ENCODE results near the gene CCDC107. TPM values are rescaled to one million over a fixed set of nuclear protein-coding genes. Genes with fewer than 3 reads are reported as not detected.

CCDC107 gene
- total and polyA plus RNA-seq, 5 donors from 2014 or later: 31.2 to 83.2 (median 68.9) TPM

DNA sequence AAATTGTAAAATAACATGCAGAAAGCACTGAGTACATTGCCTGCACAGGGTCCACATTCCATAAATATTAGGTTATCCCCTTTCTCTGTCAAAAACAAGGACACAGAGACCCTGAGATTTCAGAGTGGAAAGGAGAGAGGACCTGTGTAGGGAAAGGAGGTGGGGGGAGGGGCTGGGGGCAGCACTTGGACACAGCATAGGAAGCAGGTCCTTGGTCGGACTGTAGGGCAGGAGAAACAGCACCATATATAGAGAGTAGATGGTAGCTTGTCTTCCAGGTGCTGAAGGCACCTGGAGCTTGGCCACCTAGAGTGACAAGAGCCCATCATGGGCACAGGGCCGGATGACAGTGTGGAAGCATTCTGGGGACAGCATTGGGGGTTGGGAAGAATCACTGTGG is 29.2 kb downstream of the CCDC107 start:
- H3K4me3 Mint-ChIP-seq: peak overlapping the region in 3 of 4 donors; percentile 50 to 71 (median 68)
- Histone ChIP-seq H3K36me3 (ENCODE audit: control insufficient read depth, insufficient read depth, low read length) (no peaks in the 10 kb centered on the region), H3K9me3 (ENCODE audit: control insufficient read depth in 2 of 2, low read length in 2 of 2) (no peaks in the 10 kb centered on the region), H3K4me3 (ENCODE audit: low read depth, low read length) (no peak overlapping the region), H3K4me1 (ENCODE audit: control insufficient read depth, insufficient read depth, low read length, poor library complexity, severe bottlenecking) (peaks cover 18% of the 10 kb centered on the region), H3K27me3 (ENCODE audit: control insufficient read depth, insufficient read depth, low read length) (no peaks in the 10 kb centered on the region), H3K27ac (ENCODE audit: insufficient read depth, low read length, poor library complexity, severe bottlenecking) (no peak overlapping the region)
- no peaks in the 10 kb centered on the region for H3K9me3 Mint-ChIP-seq
- DNase-seq: no peak
- ATAC-seq (ENCODE audit: low read depth in 2 of 2): no peak
- peak overlapping the region; percentile 13 to 91 (median 49) for H3K27ac Mint-ChIP-seq
- no peaks in the 10 kb centered on the region for H3K36me3 Mint-ChIP-seq
- H3K27me3 Mint-ChIP-seq: no peaks in the 10 kb centered on the region
- peaks cover 2 to 26% (median 11%) of the 10 kb centered on the region in 4 donors for H3K4me1 Mint-ChIP-seq

DNA sequence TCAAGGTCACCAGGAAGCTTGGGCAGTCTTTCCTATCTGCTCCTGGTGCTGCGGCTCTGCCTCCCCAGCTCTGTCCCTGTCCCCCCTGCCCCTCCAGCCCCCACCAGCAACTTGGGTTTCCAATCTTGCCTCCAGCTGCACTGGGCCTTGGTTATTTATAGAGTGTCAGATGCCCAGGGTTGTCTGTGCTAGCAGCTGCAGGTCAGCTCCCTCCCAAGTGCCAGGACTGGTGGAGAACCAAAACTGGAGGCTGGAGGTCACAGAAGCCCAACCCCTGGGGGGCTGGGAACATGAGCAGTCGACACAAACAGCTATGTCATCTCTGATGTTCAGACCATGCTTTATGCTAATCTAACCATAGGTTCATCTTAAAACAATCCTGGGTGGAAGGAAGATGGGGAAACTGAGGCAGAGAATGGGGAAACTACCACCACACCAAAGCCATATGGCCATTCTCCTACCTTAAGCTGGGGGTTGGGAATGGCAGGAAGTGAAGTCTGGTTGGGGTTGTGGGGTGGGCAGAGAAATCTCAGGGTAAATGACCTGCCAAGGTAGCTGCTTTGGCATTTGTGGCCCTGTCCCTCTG is 30.0 kb downstream of the CCDC107 start:
- Histone ChIP-seq H3K4me3 (ENCODE audit: low read depth, low read length) (no peak overlapping the region), H3K4me1 (ENCODE audit: control insufficient read depth, insufficient read depth, low read length, poor library complexity, severe bottlenecking) (peaks cover 18% of the 10 kb centered on the region), H3K36me3 (ENCODE audit: control insufficient read depth, insufficient read depth, low read length) (no peaks in the 10 kb centered on the region), H3K9me3 (ENCODE audit: control insufficient read depth in 2 of 2, low read length in 2 of 2) (no peaks in the 10 kb centered on the region), H3K27ac (ENCODE audit: insufficient read depth, low read length, poor library complexity, severe bottlenecking) (no peak overlapping the region), H3K27me3 (ENCODE audit: control insufficient read depth, insufficient read depth, low read length) (no peaks in the 10 kb centered on the region)
- Mint-ChIP-seq H3K4me3 (peak overlapping the region in 3 of 4 donors; percentile 18 to 50 (median 35)), H3K36me3 (no peaks in the 10 kb centered on the region), H3K9me3 (no peaks in the 10 kb centered on the region), H3K27me3 (no peaks in the 10 kb centered on the region), H3K4me1 (peaks cover 2 to 26% (median 11%) of the 10 kb centered on the region in 4 donors), H3K27ac (peak overlapping the region in 2 of 3 donors; percentile 34 to 62)
- ATAC-seq (ENCODE audit: low read depth in 2 of 2) (no peak), DNase-seq (no peak)

DNA sequence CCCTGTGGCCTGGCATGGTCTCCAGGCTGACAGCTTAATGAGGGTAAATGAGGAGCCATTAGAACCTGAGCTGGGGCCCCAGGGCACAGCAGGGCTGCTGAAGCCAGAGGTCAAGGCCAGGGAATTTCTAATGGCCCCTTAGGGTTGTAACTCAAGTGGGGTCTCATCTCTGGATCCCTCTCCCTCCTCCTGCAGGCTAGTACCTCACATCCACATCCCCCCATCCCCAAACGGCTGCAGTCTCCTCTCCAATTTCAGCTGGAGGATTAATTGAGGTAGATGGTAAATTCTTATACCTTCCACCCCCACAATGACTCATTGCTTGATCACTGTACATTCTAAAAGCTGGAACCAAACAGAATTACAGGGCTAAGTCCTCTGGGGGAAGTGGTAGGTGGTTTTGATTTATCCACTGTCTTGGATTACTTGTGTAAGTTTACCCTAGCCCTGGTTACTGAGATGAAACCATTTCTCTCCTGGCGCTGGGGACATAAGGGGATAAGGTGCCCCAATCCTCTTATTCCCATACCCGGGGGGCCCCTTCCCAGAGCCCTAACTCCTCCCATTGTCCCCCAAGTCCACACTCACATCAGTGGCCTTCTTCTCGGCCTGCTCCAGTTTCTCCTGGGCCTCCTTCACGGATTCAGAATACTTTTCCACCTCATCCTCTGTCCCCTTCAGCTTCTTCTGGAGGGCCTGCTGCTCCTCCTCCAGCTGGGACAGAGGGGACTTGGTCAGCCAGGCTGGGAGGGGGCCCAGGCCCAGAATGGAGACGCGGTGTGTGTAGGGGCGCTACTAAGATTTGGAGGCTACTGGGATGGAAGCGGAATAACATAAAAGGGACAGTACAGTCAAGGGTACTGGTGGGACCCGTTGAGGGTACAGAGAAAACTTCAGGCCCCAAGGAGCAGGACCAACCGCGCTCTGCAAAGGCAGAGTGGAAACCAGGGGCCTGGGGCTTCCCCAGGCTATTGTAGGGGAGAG is 30.8 kb downstream of the CCDC107 start:
- no peaks in the 10 kb centered on the region for H3K36me3 Mint-ChIP-seq
- DNase-seq (peak in 1 of 3 donors; percentile 36), ATAC-seq (ENCODE audit: low read depth in 2 of 2) (peak; percentile 37 to 65)
- H3K27me3 Mint-ChIP-seq: no peaks in the 10 kb centered on the region
- no peaks in the 10 kb centered on the region for H3K27me3 ChIP-seq (ENCODE audit: control insufficient read depth, insufficient read depth, low read length)
- no peaks in the 10 kb centered on the region for H3K36me3 ChIP-seq (ENCODE audit: control insufficient read depth, insufficient read depth, low read length)
- no peaks in the 10 kb centered on the region for H3K9me3 Mint-ChIP-seq
- no peak overlapping the region for H3K4me3 ChIP-seq (ENCODE audit: low read depth, low read length)
- H3K4me1 ChIP-seq (ENCODE audit: control insufficient read depth, insufficient read depth, low read length, poor library complexity, severe bottlenecking): peaks cover 18% of the 10 kb centered on the region
- no peak overlapping the region for H3K27ac ChIP-seq (ENCODE audit: insufficient read depth, low read length, poor library complexity, severe bottlenecking)
- peak overlapping the region in 2 of 3 donors; percentile 62 to 89 for H3K27ac Mint-ChIP-seq
- H3K4me3 Mint-ChIP-seq: peak overlapping the region; percentile 50 to 91 (median 84)
- peaks cover 2 to 26% (median 11%) of the 10 kb centered on the region in 4 donors for H3K4me1 Mint-ChIP-seq
- H3K9me3 ChIP-seq (ENCODE audit: control insufficient read depth in 2 of 2, low read length in 2 of 2): no peaks in the 10 kb centered on the region

DNA sequence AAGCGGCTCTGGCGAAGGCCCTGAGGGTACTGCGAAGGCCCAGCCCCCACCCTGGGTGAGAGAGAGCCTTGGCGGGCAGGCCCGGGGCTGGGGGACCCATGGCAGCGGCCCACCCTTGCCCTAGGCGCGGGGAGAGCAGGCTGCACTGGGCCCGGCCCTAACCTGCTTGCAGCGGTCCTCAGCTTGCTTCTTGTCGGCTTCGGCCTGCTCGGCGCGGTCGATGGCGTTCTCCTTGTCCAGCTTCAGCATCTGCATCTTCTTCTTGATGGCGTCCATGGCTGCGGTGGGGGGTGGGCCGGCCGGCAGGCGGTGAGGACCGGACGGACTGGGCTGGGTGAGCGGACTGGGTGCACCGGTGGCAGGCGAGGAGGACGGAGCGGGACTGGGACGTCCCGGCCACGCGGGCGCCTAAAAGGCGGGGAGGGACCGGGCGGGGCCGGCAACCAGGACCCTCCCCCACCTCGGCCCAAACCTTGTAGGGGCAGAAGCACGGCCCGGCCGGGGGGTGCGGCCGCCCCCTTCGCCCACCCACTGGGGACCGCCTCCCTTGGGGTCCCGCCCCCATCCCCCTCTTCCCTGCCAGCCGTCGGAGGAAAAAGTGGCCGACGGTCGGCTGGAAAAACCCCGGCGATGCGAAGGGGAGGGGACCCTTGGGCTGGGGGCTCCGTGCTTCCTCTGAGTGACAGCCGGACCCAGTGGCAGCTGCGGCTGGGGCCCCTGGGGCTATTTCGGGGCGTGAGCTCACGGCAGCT is 31.6 kb downstream of the CCDC107 start, which contains the start of gene TPM2:
Gene TPM2 (minus strand): TSS at position 384 of the 752 bp plus-strand sequence. CDS start 108 bp downstream, at position 276.
- H3K36me3 Mint-ChIP-seq: no peaks in the 10 kb centered on the region
- peak within 1 kb of the TSS; percentile 86 to 97 (median 92) for H3K4me3 Mint-ChIP-seq
- H3K27me3 Mint-ChIP-seq: no peaks in the 10 kb centered on the region
- H3K36me3 ChIP-seq (ENCODE audit: control insufficient read depth, insufficient read depth, low read length): no peaks in the 10 kb centered on the region
- peak within 1 kb of the TSS; percentile 55 for H3K4me3 ChIP-seq (ENCODE audit: low read depth, low read length)
- H3K9me3 ChIP-seq (ENCODE audit: control insufficient read depth in 2 of 2, low read length in 2 of 2): no peaks in the 10 kb centered on the region
- peaks cover 2 to 26% (median 11%) of the 10 kb centered on the region in 4 donors for H3K4me1 Mint-ChIP-seq
- peaks cover 18% of the 10 kb centered on the region for H3K4me1 ChIP-seq (ENCODE audit: control insufficient read depth, insufficient read depth, low read length, poor library complexity, severe bottlenecking)
- no peaks in the 10 kb centered on the region for H3K27me3 ChIP-seq (ENCODE audit: control insufficient read depth, insufficient read depth, low read length)
- H3K9me3 Mint-ChIP-seq: no peaks in the 10 kb centered on the region
- peak within 1 kb of the TSS; percentile 78 to 93 (median 89) for H3K27ac Mint-ChIP-seq
- ATAC-seq (ENCODE audit: low read depth in 2 of 2): no peak
- no peak for DNase-seq
- H3K27ac ChIP-seq (ENCODE audit: insufficient read depth, low read length, poor library complexity, severe bottlenecking): peak within 1 kb of the TSS; percentile 47

DNA sequence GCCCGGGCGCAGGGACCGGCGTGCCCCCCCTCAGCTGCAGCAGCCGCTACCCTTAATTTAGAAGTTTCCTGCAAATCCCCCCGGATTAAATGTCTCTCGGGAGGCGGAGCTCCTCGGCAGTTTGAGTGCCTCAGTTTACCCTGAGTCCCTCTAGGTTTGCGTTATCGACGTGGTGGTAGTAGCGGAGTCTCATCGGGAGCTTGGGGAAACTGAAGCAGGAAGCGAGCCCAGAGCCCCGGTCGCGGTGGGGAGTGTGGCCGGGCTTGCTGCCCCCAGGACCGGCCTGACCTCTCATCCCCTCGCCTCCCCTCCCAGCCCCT is 32.2 kb downstream of the CCDC107 start:
- no peak overlapping the region for H3K27ac Mint-ChIP-seq
- ATAC-seq (ENCODE audit: low read depth in 2 of 2): no peak

DNA sequence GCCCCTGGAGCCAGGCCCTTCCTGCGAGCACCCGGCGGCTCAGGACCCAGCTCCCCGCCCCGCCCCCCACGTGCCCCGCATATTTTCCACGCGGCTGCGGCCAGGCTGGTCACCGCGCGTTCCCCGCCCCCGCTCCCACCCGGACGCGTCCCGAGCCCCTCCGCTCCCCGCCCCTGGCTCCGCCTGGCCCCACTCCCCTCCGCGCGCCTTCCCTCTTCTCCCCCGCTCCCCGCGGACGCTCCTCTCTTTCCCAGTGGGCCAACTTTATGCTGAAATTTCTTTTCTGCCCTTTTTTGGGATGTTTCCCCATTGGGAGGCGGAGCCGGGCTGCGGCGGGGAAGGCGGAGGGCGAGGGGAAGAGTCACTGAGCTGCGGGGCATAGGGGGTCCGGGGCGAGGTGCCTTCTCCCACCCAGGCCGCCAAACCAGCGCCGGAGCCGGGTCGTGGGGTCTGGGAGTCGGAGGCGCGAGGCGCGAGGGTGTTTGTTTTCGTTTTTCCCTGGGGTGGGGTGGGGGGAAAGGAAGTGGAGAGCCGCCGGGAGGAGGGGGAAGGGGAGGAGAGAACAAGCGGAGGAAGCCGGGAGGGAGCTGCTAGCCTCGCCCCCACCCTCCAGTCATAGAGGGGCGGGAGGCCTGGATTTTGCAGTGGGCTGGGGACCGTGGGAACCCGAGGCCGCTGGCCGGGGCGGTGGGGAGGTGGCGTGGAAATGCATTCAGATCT is 32.7 kb downstream of the CCDC107 start:
- Histone ChIP-seq H3K9me3 (ENCODE audit: control insufficient read depth in 2 of 2, low read length in 2 of 2) (no peaks in the 10 kb centered on the region), H3K27me3 (ENCODE audit: control insufficient read depth, insufficient read depth, low read length) (no peaks in the 10 kb centered on the region), H3K4me3 (ENCODE audit: low read depth, low read length) (no peak overlapping the region), H3K4me1 (ENCODE audit: control insufficient read depth, insufficient read depth, low read length, poor library complexity, severe bottlenecking) (peaks cover 18% of the 10 kb centered on the region), H3K36me3 (ENCODE audit: control insufficient read depth, insufficient read depth, low read length) (no peaks in the 10 kb centered on the region), H3K27ac (ENCODE audit: insufficient read depth, low read length, poor library complexity, severe bottlenecking) (peak overlapping the region; percentile 47)
- DNase-seq (peak; percentile 13 to 24 (median 18)), ATAC-seq (ENCODE audit: low read depth in 2 of 2) (peak in 1 of 2 donors; percentile 34)
- Mint-ChIP-seq H3K27me3 (no peaks in the 10 kb centered on the region), H3K4me1 (peaks cover 2 to 26% (median 11%) of the 10 kb centered on the region in 4 donors), H3K4me3 (peak overlapping the region; percentile 86 to 97 (median 92)), H3K9me3 (no peaks in the 10 kb centered on the region), H3K36me3 (no peaks in the 10 kb centered on the region), H3K27ac (peak overlapping the region; percentile 67 to 93 (median 78))

More for the DNA sequence above, 32.2 kb downstream of the CCDC107 start:
- H3K4me1 Mint-ChIP-seq: peaks cover 2 to 26% (median 11%) of the 10 kb centered on the region in 4 donors
- peak overlapping the region; percentile 58 to 92 (median 84) for H3K4me3 Mint-ChIP-seq
- Histone ChIP-seq H3K36me3 (ENCODE audit: control insufficient read depth, insufficient read depth, low read length) (no peaks in the 10 kb centered on the region), H3K4me1 (ENCODE audit: control insufficient read depth, insufficient read depth, low read length, poor library complexity, severe bottlenecking) (peaks cover 18% of the 10 kb centered on the region), H3K27me3 (ENCODE audit: control insufficient read depth, insufficient read depth, low read length) (no peaks in the 10 kb centered on the region), H3K9me3 (ENCODE audit: control insufficient read depth in 2 of 2, low read length in 2 of 2) (no peaks in the 10 kb centered on the region), H3K4me3 (ENCODE audit: low read depth, low read length) (peak overlapping the region; percentile 55), H3K27ac (ENCODE audit: insufficient read depth, low read length, poor library complexity, severe bottlenecking) (no peak overlapping the region)
- no peaks in the 10 kb centered on the region for H3K36me3 Mint-ChIP-seq
- H3K9me3 Mint-ChIP-seq: no peaks in the 10 kb centered on the region
- peak in 1 of 3 donors; percentile 15 for DNase-seq
- H3K27me3 Mint-ChIP-seq: no peaks in the 10 kb centered on the region

DNA sequence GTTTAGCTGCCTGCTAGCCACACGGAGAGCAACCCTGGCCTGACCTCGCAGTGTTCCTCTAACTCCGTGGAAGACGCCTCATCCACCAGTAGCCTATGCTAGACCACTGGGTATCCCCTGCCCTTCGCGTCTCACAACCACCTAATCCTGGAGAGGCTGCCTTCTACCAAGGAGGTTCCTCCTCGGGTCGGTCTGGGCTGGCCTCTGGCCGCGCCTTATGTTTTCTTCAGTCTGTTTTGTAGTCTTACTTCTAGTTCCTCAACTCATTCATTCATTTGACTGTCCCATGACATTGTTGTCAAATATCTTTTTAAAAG is 33.2 kb downstream of the CCDC107 start:
- peak overlapping the region; percentile 86 to 97 (median 92) for H3K4me3 Mint-ChIP-seq
- H3K36me3 Mint-ChIP-seq: no peaks in the 10 kb centered on the region
- DNase-seq: no peak
- H3K27me3 ChIP-seq (ENCODE audit: control insufficient read depth, insufficient read depth, low read length): no peaks in the 10 kb centered on the region
- peak overlapping the region; percentile 47 for H3K27ac ChIP-seq (ENCODE audit: insufficient read depth, low read length, poor library complexity, severe bottlenecking)
- H3K27ac Mint-ChIP-seq: peak overlapping the region; percentile 67 to 93 (median 78)
- H3K4me3 ChIP-seq (ENCODE audit: low read depth, low read length): no peak overlapping the region
- no peaks in the 10 kb centered on the region for H3K27me3 Mint-ChIP-seq
- peaks cover 3 to 27% (median 12%) of the 10 kb centered on the region in 4 donors for H3K4me1 Mint-ChIP-seq
- H3K36me3 ChIP-seq (ENCODE audit: control insufficient read depth, insufficient read depth, low read length): no peaks in the 10 kb centered on the region
- H3K9me3 ChIP-seq (ENCODE audit: control insufficient read depth in 2 of 2, low read length in 2 of 2): no peaks in the 10 kb centered on the region
- ATAC-seq (ENCODE audit: low read depth in 2 of 2): peak in 1 of 2 donors; percentile 17
- H3K9me3 Mint-ChIP-seq: no peaks in the 10 kb centered on the region
- H3K4me1 ChIP-seq (ENCODE audit: control insufficient read depth, insufficient read depth, low read length, poor library complexity, severe bottlenecking): peaks cover 18% of the 10 kb centered on the region
